HL-60/S4 treated with phorbol 12-myristate 13-acetate at 8.2 ng/mL for 4 days and 3 days (cell line): ENCODE measurements around the gene TAMALIN.

Source experiments
- in situ Hi-C: fragments of 300-500 bp; cut with MboI; formaldehyde crosslinking; loops from 2 replicates; pipeline ENCODE4 v1.15.0; 2022; ENCODE audit warnings: low sequenced_read_pairs

The TAMALIN gene

GRCh38 chr12:52033446-52034140 lies 26.8 kb downstream of the TAMALIN start:
- in situ Hi-C loops = no loop called here

DNA sequence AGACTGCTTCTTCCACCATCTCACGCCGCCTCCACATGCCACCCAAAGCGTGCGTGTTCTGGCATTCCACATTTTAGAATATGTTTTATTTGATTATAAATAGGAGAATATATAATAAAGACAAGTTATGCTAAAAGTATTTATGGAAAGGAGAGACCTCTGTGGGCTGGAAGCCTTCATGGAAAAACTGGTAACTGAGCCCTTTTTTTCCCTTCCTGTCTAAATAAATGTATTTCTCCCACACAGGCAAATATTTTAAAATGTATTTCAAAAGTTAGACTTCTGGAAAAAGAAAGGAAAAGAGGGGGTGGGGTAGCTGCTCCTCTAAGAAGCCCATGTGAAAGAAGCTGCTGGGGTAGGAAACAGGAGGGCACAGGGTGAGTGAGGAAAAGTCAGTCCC lies 28.4 kb downstream of the TAMALIN start:
- in situ Hi-C loops = no loop called here

GRCh38 chr12:52035926-52036325 lies 29.2 kb downstream of the TAMALIN start:
- in situ Hi-C loops = no loop called here

GRCh38 chr12:52036587-52037171 lies 29.9 kb downstream of the TAMALIN start:
- in situ Hi-C loops = no loop called here

- in situ Hi-C loops = no loop called here
These were observed 30.6 kb downstream of the TAMALIN start for GRCh38 chr12:52037248-52037861.

GRCh38 chr12:52038447-52038846 lies 31.7 kb downstream of the TAMALIN start:
- in situ Hi-C loops = no loop called here

- in situ Hi-C loops = no loop called here
These were observed 34.3 kb downstream of the TAMALIN start for GRCh38 chr12:52041035-52041434.

DNA sequence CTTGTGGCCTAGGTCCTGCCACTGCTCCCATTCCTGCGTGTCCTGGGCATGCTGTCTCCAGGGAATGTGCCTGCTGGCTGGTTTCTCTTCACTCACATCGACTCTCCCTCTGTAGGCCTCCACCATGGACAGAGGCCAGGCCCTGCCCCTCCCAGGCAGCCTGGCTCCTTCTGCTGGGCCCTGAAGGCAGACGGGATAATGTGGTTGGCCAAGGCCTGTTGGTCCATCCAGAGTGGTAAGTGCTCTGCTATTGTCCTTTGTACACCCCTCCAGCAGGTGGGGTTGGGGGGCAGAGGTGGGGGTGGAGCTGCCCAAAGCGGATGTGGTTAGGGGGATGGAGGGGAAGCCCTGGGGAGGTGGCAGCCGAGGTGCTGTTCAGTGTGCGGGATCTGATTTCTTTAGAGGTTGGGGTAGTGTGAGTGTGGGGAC lies 35.0 kb downstream of the TAMALIN start:
- in situ Hi-C loops = no loop called here

GRCh38 chr12:52042706-52043385 lies 36.1 kb downstream of the TAMALIN start:
- in situ Hi-C loops = no loop called here

DNA sequence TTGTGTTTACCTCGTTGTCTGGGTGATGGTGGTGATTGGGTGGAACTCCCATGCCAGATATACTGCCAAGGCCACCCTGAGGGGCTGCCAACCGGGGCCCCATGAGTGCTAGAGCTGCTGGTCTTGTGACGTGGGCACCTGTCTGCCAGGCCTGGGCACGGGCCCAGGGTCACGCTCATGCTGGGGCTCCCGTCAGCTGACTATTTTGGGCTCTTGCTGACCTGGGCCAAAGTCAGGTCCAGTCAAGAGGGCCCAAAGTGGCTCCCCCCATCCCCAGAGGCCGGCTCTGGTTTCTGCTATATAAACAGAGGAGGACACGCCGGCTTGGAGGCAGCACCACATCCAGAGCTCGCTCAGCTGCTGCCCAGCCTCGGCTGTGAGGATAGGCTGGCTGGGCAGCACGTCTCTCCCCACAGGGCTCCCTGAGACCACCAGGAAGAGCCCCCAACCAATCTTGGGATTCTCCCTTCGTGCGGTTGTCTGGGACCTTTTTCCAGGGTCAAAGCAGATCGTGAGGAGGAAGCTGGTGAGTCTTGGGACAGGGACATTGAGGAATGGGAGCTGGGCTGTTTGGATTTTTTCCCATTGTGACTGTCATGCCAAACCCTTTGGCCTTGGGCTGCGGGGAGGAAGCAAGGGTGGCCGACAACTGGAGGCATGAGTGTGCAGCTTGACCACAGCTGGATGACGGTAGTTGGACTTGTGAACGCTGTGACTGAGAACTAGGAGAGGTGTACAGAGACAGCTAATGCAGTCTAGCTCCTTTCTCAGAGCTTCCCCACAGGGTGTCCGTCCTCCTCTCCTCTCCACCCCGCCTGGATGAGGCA lies 36.9 kb downstream of the TAMALIN start:
- in situ Hi-C loops = no loop called here

GRCh38 chr12:52044292-52044983 lies 37.7 kb downstream of the TAMALIN start:
- in situ Hi-C loops = no loop called here

DNA sequence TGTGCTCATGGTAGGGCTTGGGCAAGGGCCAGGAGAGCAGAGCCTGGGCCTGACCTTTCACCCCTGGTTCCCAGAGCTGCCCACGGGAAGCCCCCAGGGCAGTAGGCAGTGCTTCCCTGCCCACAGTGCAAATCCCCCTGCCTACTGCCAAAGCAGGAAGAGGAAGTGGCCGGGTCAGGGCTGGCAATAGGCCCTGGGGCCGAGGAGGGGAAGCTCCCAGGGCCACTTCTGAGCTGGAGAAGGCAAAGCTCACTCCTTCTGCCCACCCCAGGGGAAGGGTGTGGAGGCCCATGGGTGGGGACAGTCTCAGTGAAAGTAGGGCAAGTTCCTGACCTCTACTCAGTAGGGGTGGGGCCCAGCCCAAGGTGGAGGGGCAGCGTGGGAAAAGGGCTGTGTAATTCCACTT lies 39.1 kb downstream of the TAMALIN start:
- in situ Hi-C loops = no loop called here

DNA sequence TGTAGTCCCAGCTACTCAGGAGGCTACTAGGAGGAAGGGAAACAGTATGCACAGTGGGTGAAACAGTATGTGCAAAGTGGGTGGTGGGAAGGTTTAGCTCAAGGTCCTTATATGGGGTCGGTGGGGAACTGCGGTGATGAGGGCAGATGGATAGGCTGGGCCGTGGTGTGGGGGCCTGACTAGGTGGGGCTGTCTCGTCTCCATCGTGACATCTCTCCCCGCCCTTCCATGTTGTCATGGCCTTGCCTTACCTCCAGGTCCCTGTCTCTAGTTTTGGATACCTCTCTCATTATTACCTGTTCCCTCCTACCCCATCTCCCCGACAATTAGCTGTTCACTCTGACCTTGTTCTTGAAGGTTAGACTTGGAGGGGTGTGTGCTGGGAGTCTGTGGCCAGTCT lies 40.1 kb downstream of the TAMALIN start:
- in situ Hi-C loops = no loop called here

DNA sequence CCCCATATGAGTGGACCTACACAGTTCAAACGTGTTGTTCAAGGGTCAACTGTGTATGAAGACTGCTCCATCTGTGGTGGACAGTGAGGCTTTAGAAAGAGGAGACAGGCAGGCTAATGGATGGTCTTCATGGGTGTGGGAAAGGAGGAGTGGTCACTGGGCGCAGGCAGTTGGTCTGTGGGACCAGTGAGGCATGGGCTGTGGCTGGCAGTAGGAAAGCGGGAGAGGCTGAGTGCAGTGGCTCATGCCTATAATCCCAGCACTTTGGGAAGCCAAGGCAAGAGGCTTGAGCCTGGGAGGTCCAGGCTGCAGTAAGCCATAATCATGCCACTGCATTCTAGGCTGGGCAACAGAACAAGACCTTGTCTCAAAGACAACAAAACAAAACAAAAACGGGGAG lies 42.5 kb downstream of the TAMALIN start:
- in situ Hi-C loops = no loop called here

- in situ Hi-C loops = no loop called here
These were observed 42.9 kb downstream of the TAMALIN start for GRCh38 chr12:52049688-52050087.

GRCh38 chr12:52050116-52050757 lies 43.5 kb downstream of the TAMALIN start:
- in situ Hi-C loops = no loop called here

DNA sequence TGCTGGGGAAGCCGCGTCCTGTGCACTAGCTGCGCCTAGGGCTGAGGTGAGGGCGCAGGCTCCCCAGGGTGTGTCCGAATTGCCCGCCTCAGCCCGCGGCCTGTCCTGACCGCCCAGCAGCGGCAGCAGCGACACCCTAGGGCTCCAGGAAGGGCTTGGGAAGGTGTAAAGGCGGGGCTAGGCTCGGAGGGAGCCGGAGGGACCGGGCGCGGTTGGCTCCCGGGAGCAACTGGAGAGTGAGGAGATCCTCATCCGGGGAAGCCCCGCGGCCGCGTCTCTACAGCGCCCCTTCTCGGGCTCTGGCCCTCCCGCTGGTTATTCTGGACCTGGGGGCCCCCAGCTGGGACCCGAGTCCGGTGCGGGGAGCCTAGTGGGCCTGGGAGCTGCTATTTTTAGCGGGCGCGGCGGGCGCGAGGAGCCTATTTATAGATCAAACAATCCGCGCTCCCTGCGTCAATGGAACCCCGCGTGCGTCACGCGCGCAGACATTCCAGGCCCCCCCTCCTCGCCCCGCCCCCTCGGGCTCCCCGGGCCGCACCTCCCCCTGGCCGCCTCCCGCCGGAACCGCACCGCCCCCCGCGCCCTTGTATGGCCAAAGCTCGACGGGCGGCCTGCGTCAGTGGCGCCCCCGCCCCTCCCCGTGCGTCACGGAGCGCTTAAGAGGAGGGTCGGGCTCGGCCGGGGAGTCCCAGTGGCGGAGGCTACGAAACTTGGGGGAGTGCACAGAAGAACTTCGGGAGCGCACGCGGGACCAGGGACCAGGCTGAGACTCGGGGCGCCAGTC lies 44.2 kb downstream of the TAMALIN start, which contains the start of gene NR4A1:
NR4A1 (plus strand) TSS at position 685 of the 784 bp plus-strand sequence. CDS start 2,887 bp downstream, outside the sequence.
- in situ Hi-C loops = no loop called here

DNA sequence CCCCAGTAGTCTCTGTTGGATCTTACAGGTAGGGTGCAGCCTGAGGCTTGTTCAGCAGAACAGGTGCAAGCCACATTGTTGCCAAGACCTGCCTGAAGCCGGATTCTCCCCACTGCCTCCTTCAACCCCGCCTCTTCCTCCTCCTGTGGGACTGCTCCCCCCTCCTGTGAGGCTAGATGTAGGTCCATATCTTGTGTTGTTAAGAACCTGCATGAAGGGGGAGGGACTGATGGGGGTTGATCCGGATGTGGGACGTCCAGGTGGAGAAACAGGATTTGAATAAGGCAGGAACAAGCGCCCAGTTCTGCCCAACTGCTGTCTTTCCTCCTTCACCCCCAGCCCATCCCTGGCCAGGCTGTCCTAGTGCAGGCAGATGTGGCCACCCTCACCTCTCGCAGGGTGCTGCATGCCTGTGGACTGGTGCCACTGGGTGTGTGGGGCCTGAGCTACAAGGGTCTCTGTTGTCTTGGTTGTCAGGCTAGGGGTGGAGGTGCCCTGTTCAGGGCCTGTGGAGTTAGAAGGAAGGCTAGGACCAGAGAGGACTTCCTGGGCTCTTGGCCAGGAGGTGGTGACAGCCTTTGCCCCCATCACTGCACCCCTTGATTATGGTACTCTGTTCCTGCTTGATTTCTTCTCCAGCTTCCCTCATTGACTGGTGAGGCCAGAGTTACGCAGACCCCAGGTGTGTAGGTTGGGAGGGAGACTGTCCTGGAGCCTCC lies 45.9 kb downstream of the TAMALIN start:
- in situ Hi-C loops = no loop called here
